ENCODE results near the gene AUTS2.

AUTS2 gene

GRCh38 chr7:69617364-69617763, 19.1 kb downstream of the AUTS2 start:
- H3K27ac ChIP-seq (ENCODE audit: low read depth, low read length, poor library complexity, severe bottlenecking), result peak overlapping the region; percentile 86
- H4K20me1 ChIP-seq (ENCODE audit: insufficient read depth, low read length), result 0 out of 2 replicates have a peak, but pooled peaks cover 3% of the 10 kb centered on the region
- no peaks in the 10 kb centered on the region for H3K27me3 ChIP-seq (ENCODE audit: insufficient read depth, low read length)
- no peak for TF ChIP-seq CTCF (IDR thresholded peaks at IDR 0.05; ENCODE audit: low read length)
- no peak for TF ChIP-seq EZH2 (IDR thresholded peaks at IDR 0.05; ENCODE audit: borderline replicate concordance, low read length)
- no peak overlapping the region for H2AFZ ChIP-seq (ENCODE audit: low read length)
- peaks cover 3% of the 10 kb centered on the region; the same call in 1 of the 2 replicates for H3F3A ChIP-seq (ENCODE audit: insufficient read depth, low read length)
- H3K4me2 ChIP-seq (ENCODE audit: low read length), result peak overlapping the region; percentile 53
- no peaks in the 10 kb centered on the region for H3K9me2 ChIP-seq (ENCODE audit: low read depth, low read length)
- peaks cover 98% of the 10 kb centered on the region for H3K79me2 ChIP-seq (ENCODE audit: insufficient read depth, low read length)
- no peaks in the 10 kb centered on the region for H3K36me3 ChIP-seq (ENCODE audit: insufficient read depth, low read length)
- H3K4me3 ChIP-seq (ENCODE audit: low read depth, low read length, poor library complexity, severe bottlenecking), result peak overlapping the region; percentile 16
- no peak overlapping the region for H3K9ac ChIP-seq (ENCODE audit: low read length)
- H3K9me3 ChIP-seq (ENCODE audit: low read length), result no peaks in the 10 kb centered on the region
- H3K4me1 ChIP-seq (ENCODE audit: insufficient read depth, low read length, severe bottlenecking), result peaks cover 95% of the 10 kb centered on the region

- H3F3A ChIP-seq (ENCODE audit: insufficient read depth, low read length), result peaks cover 3% of the 10 kb centered on the region; the same call in 1 of the 2 replicates
- H3K9me2 ChIP-seq (ENCODE audit: low read depth, low read length), result no peaks in the 10 kb centered on the region
- H3K9ac ChIP-seq (ENCODE audit: low read length), result peak overlapping the region; percentile 7; the same call in 1 of the 2 replicates
- H4K20me1 ChIP-seq (ENCODE audit: insufficient read depth, low read length), result 0 out of 2 replicates have a peak, but pooled peaks cover 3% of the 10 kb centered on the region
- H3K4me1 ChIP-seq (ENCODE audit: insufficient read depth, low read length, severe bottlenecking), result peaks cover 95% of the 10 kb centered on the region
- H3K27me3 ChIP-seq (ENCODE audit: insufficient read depth, low read length), result no peaks in the 10 kb centered on the region
- peaks cover 98% of the 10 kb centered on the region for H3K79me2 ChIP-seq (ENCODE audit: insufficient read depth, low read length)
- H2AFZ ChIP-seq (ENCODE audit: low read length), result no peak overlapping the region
- H3K4me3 ChIP-seq (ENCODE audit: low read depth, low read length, poor library complexity, severe bottlenecking), result no peak overlapping the region
- H3K4me2 ChIP-seq (ENCODE audit: low read length), result peak overlapping the region; percentile 53
- H3K27ac ChIP-seq (ENCODE audit: low read depth, low read length, poor library complexity, severe bottlenecking), result peak overlapping the region; percentile 86
- H3K9me3 ChIP-seq (ENCODE audit: low read length), result no peaks in the 10 kb centered on the region
- TF ChIP-seq CTCF (IDR thresholded peaks at IDR 0.05; ENCODE audit: low read length) (no peak), EZH2 (IDR thresholded peaks at IDR 0.05; ENCODE audit: borderline replicate concordance, low read length) (no peak)
- no peaks in the 10 kb centered on the region for H3K36me3 ChIP-seq (ENCODE audit: insufficient read depth, low read length)
Measured at GRCh38 chr7:69619054-69619453, 20.8 kb downstream of the AUTS2 start.

- Histone ChIP-seq H3K27ac (ENCODE audit: low read depth, low read length, poor library complexity, severe bottlenecking) (peak overlapping the region; percentile 86), H3K9ac (ENCODE audit: low read length) (no peak overlapping the region), H3K79me2 (ENCODE audit: insufficient read depth, low read length) (peaks cover 98% of the 10 kb centered on the region), H3K36me3 (ENCODE audit: insufficient read depth, low read length) (no peaks in the 10 kb centered on the region), H3K9me3 (ENCODE audit: low read length) (no peaks in the 10 kb centered on the region), H3K4me3 (ENCODE audit: low read depth, low read length, poor library complexity, severe bottlenecking) (no peak overlapping the region), H3K4me2 (ENCODE audit: low read length) (peak overlapping the region; percentile 53), H3K9me2 (ENCODE audit: low read depth, low read length) (no peaks in the 10 kb centered on the region), H3K27me3 (ENCODE audit: insufficient read depth, low read length) (no peaks in the 10 kb centered on the region), H3K4me1 (ENCODE audit: insufficient read depth, low read length, severe bottlenecking) (peaks cover 98% of the 10 kb centered on the region), H4K20me1 (ENCODE audit: insufficient read depth, low read length) (0 out of 2 replicates have a peak, but pooled peaks cover 3% of the 10 kb centered on the region), H2AFZ (ENCODE audit: low read length) (no peak overlapping the region), H3F3A (ENCODE audit: insufficient read depth, low read length) (peaks cover 3% of the 10 kb centered on the region; the same call in 1 of the 2 replicates)
- TF ChIP-seq EZH2 (IDR thresholded peaks at IDR 0.05; ENCODE audit: borderline replicate concordance, low read length) (no peak), CTCF (IDR thresholded peaks at IDR 0.05; ENCODE audit: low read length) (no peak)
Measured at GRCh38 chr7:69619635-69620034, 21.4 kb downstream of the AUTS2 start.

Data from OCI-LY1 (cell line).